Measurements from ENCODE around the gene IMP4.

DNA sequence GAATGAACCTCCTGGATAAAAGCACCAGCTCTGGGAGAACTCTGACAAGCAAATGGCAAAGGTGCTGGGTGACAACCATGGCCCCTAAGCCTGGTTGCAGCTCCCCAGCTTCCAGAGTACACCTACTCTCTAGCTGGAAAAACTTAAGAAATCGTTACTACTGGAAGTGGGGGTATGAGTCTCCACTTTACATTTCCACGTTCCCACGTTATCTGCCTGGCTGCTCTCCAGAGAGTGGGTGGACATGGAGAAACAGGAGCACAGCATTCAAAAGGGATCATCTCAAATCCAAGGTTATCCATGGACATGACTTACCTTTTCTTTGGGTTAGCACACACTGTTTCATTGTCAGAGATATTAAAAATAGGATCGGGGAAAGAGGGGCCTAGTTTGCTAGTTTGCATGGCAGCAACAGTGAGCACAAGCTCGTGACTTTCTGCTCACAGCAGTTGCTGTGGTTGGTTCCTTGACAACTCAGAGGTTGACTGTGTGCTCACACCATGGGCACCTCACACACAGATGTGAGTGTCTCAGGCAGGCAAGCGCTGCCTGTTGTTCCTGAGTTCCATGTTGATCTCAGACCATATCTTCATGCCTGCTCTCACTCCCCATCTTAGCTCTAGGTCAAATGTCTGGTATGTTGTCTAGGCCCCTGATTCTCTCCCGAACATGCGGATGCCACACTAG lies 45.7 kb downstream of the IMP4 start:
- TF ChIP-seq, protein P1, sequence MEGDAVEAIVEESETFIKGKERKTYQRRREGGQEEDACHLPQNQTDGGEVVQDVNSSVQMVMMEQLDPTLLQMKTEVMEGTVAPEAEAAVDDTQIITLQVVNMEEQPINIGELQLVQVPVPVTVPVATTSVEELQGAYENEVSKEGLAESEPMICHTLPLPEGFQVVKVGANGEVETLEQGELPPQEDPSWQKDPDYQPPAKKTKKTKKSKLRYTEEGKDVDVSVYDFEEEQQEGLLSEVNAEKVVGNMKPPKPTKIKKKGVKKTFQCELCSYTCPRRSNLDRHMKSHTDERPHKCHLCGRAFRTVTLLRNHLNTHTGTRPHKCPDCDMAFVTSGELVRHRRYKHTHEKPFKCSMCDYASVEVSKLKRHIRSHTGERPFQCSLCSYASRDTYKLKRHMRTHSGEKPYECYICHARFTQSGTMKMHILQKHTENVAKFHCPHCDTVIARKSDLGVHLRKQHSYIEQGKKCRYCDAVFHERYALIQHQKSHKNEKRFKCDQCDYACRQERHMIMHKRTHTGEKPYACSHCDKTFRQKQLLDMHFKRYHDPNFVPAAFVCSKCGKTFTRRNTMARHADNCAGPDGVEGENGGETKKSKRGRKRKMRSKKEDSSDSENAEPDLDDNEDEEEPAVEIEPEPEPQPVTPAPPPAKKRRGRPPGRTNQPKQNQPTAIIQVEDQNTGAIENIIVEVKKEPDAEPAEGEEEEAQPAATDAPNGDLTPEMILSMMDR (IDR thresholded peaks at IDR 0.05): no peak
- TF ChIP-seq EP300 (IDR thresholded peaks at IDR 0.05) (no peak), POLR2A (IDR thresholded peaks at IDR 0.05) (no peak)
